GM19468 (cell line): Measurements from ENCODE around the gene TLK1.

ENCODE experiments used
- ATAC-seq: cut with Tn5 transposase; IDR thresholded peaks from one replicate; pipeline ENCODE4 v1.9.1; 2021; ENCODE audit warnings: mild to moderate bottlenecking, moderate library complexity, moderate number of reproducible peaks; ENCODE audit not compliant: unreplicated experiment; ENCODE audit errors: extremely low read depth

TLK1 gene

GRCh38 chr2:170972296-170973224, 188.1 kb downstream of the TLK1 start:
- ATAC-seq, result no peak

GRCh38 chr2:170971071-170971470, 189.6 kb downstream of the TLK1 start:
- no peak for ATAC-seq

- ATAC-seq, result no peak
These were observed 190.7 kb downstream of the TLK1 start for GRCh38 chr2:170969872-170970496.

GRCh38 chr2:170969030-170969429, 191.7 kb downstream of the TLK1 start:
- no peak for ATAC-seq

GRCh38 chr2:170968205-170969003, 192.3 kb downstream of the TLK1 start:
- ATAC-seq, result no peak

- ATAC-seq, result no peak
These were observed 193.1 kb downstream of the TLK1 start for GRCh38 chr2:170967553-170967952.

- ATAC-seq, result no peak
These were observed 193.9 kb downstream of the TLK1 start for GRCh38 chr2:170966648-170967396.

- no peak for ATAC-seq
These were observed 195.1 kb downstream of the TLK1 start for GRCh38 chr2:170965446-170966225.

- ATAC-seq, result no peak
These were observed 197.3 kb downstream of the TLK1 start for GRCh38 chr2:170963386-170963785.

- ATAC-seq, result no peak
These were observed 206.8 kb downstream of the TLK1 start for GRCh38 chr2:170953941-170954340.

GRCh38 chr2:170950221-170950761, 210.4 kb downstream of the TLK1 start:
- peak; percentile 90 for ATAC-seq

- no peak for ATAC-seq
These were observed 211.3 kb downstream of the TLK1 start for GRCh38 chr2:170949415-170949814.

GRCh38 chr2:170944545-170944944, 216.1 kb downstream of the TLK1 start:
- no peak for ATAC-seq

GRCh38 chr2:170943596-170943995, 217.1 kb downstream of the TLK1 start:
- no peak for ATAC-seq

- ATAC-seq, result no peak
These were observed 217.7 kb downstream of the TLK1 start for GRCh38 chr2:170943041-170943440.

- ATAC-seq, result no peak
These were observed 218.1 kb downstream of the TLK1 start for GRCh38 chr2:170942615-170943014.
